ENCODE results near the gene SLC9A9.

The SLC9A9 gene

DNA sequence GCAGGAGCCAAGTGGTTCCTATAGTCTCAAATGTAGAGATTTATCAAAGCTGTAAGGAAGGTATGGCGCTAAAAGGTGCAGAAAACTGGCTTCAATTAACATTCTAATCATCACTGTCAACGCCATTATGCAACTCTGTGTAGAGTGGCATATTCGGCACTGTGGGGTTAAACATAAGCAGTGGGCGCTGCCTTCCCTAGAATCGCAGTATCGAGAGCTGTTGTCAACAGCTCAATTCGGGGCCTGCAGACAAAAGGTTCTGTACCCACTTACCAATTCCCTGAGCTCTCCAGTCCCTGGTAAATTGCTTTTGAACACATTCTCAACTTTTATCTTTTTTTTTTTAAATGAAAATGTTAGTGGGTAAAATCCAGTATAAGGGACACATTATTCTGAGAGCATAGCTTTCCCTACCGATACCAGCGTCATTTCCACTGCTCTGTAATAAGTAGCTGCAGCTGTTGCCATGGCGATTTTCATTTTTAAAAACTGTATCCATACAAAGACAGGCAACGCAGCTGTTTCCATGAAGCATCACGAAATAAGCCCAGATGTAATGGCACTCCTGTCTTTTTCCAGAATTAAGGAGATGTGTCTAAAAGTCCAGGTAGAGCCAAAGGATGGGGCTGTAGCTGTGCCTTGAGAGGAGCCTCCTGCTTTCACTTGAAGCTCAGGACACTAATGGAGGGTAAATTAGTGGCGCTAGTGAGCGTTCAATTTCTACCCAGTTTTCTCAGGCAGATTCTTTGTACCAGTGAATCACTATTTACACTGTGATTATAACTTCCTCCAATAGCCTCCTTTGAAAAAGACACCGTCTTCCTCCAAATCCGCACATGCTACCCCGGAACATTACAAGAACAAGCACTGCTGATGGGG is 250.3 kb downstream of the SLC9A9 start:
- POLR2A ChIA-PET = no interaction called here
- TF ChIP-seq, protein P1, sequence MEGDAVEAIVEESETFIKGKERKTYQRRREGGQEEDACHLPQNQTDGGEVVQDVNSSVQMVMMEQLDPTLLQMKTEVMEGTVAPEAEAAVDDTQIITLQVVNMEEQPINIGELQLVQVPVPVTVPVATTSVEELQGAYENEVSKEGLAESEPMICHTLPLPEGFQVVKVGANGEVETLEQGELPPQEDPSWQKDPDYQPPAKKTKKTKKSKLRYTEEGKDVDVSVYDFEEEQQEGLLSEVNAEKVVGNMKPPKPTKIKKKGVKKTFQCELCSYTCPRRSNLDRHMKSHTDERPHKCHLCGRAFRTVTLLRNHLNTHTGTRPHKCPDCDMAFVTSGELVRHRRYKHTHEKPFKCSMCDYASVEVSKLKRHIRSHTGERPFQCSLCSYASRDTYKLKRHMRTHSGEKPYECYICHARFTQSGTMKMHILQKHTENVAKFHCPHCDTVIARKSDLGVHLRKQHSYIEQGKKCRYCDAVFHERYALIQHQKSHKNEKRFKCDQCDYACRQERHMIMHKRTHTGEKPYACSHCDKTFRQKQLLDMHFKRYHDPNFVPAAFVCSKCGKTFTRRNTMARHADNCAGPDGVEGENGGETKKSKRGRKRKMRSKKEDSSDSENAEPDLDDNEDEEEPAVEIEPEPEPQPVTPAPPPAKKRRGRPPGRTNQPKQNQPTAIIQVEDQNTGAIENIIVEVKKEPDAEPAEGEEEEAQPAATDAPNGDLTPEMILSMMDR (IDR thresholded peaks at IDR 0.05; ENCODE audit: control extremely low read depth, extremely low read depth, low read depth, missing control alignments) = no peak
- CTCF ChIA-PET = interaction anchor here (0.8 to 1.8 kb wide), 9 partner anchors 7 to 165 kb away, joined by 3 to 5 read pairs (median 4); no protein-coding TSS in a partner anchor
- DNase-seq (ENCODE audit: extremely low spot score) = no peak

DNA sequence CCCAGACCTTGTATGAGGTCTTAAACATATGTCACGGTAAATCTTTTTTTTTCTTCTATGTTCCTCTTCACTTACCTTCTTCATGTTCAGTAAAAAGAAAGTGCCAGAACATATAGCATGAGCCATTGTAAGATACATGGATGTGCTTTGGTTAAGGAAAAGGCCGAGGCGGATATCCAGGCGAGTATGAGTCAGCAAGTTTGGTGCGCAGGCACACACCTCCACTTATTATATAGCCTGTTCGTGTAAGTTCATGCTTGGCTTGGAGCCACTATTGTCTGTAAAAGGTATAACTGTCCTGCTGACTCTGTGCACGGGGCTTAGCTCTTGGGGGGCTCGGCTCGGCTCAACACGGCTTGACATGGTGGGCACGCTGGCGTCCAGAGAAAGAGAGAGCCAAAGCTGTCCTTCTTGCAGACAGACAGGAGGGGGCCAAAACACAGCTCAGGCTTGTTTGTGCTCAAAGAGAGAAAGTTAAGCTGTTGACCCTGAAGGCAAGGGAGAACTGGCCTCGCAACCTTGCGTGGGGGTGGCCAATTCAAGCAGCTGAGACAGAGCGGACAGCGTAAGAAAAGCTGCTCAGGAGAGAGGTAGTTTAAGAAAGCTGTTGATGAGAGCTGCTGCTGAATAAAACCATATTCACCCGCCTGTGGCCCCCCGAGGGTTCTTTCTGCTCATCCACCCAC is 251.2 kb downstream of the SLC9A9 start:
- ChIA-PET CTCF (interaction anchor here (0.9 to 1.8 kb wide), 8 partner anchors 8 to 164 kb away, joined by 3 to 5 read pairs (median 4); no protein-coding TSS in a partner anchor), POLR2A (no interaction called here)
- DNase-seq (ENCODE audit: extremely low spot score) = no peak

DNA sequence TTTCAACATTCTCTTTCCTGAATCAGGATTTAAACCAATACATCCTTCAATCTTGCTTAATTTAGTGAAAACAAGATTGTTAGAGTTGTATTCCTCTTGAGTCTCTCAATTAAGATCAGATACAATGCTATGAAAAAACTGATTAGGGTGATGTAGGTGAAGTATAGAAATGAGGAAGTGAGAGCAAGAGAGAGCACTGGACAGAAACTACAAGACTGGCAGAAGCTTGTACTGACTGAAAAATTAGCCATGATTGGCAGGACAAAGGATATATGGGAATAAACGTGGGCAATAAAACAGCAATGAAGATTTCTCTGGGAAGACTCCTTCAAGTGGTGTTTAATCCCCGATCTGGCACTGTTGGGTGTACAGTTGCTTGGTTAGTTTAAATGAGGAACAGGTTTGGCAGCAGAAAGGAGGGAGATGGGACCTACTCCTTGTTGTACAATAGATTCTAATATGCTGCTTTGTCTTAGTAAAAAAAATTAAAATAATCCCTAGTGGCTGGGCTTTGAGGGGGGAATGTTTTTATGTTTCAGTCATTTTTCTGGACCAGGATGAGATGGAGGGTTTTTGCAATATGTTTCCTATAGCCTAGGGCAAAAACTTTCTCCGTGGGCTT is 252.7 kb downstream of the SLC9A9 start:
- ChIA-PET POLR2A (no interaction called here), CTCF (interaction anchor here (0.6 to 1.3 kb wide), 3 partner anchors 10 to 78 kb away, joined by 3 read pairs; no protein-coding TSS in a partner anchor)
- TF ChIP-seq, protein P1 (IDR thresholded peaks at IDR 0.05; ENCODE audit: control extremely low read depth, extremely low read depth, low read depth, missing control alignments) = no peak
- peak; percentile 42 for DNase-seq (ENCODE audit: extremely low spot score)

More for the DNA sequence above, 251.2 kb downstream of the SLC9A9 start:
- TF ChIP-seq, protein P1 (IDR thresholded peaks at IDR 0.05; ENCODE audit: control extremely low read depth, extremely low read depth, low read depth, missing control alignments) = no peak

DNA sequence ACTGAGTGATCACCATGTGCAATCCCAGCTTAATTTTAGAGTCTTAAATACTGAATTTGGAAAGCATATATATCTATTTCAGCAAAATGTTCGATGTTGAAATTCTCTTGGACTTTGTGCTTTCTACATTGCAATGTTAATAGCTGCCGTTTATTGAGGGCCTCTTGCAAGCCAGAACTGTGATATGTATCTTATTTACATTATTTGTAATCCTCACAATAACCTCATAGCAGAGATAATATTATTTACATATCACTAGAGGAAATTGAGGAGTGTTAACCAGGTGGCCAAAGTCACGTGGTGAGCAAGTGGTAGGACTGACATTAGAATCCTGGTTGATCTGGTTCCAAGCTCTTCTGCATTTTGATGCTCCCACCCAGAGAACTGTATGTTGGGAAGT is 254.1 kb downstream of the SLC9A9 start:
- ChIA-PET POLR2A (no interaction called here), CTCF (interaction anchor here (0.8 to 1.5 kb wide), 3 partner anchors 11 to 17 kb away, joined by 3 read pairs; no protein-coding TSS in a partner anchor)
- TF ChIP-seq, protein P1 (IDR thresholded peaks at IDR 0.05; ENCODE audit: control extremely low read depth, extremely low read depth, low read depth, missing control alignments) = no peak
- DNase-seq (ENCODE audit: extremely low spot score) = no peak

DNA sequence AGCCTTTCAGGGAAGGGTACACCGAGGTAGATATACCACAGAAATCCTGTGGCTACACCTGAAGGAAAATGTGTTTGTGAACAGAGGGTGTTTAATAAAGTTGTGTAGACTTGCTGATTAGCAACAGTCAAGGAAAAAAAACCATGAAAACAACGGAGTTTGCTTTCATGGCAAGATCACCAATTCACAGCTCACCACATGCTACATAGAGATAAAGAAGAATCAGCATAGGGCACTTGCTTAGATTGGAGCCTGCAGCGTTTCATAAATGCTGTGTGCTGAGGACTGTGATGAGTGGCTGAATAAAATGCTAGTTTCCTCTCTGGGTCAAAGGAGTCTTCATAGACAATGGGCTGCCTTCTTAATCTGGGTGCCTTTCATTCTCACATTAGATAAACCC is 257.6 kb downstream of the SLC9A9 start:
- no peak for DNase-seq (ENCODE audit: extremely low spot score)
- CTCF ChIA-PET = interaction anchor here (0.8 to 1.8 kb wide), 4 partner anchors 12 to 22 kb away, joined by 3 to 6 read pairs (median 4); no protein-coding TSS in a partner anchor
- POLR2A ChIA-PET = no interaction called here
- TF ChIP-seq, protein P1 (IDR thresholded peaks at IDR 0.05; ENCODE audit: control extremely low read depth, extremely low read depth, low read depth, missing control alignments) = no peak

DNA sequence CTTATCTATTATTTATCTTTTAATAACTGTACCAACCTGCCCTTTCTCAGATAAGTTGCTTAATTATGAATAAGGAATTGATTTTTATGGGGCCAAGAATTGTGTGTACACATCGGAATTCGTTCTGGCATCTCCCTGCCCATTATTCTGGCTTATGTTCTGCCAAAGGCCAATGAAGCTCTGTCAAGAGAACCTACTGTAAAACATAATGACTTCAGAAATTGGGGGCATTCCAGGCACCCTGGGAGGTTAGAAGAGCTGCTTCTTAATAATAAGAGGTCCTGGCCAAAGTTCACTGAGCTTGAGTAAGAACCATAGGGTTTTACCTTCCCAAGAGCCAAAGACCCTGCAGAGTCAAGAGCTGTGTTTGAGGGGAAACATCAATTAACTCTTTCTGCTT is 261.7 kb downstream of the SLC9A9 start:
- DNase-seq (ENCODE audit: extremely low spot score) = no peak
- POLR2A ChIA-PET = no interaction called here
- TF ChIP-seq, protein P1 (IDR thresholded peaks at IDR 0.05; ENCODE audit: control extremely low read depth, extremely low read depth, low read depth, missing control alignments) = no peak
- CTCF ChIA-PET = interaction anchor here (1.1 to 1.9 kb wide), 6 partner anchors 9 to 152 kb away, joined by 3 to 5 read pairs (median 4); no protein-coding TSS in a partner anchor
